Neural cell (in vitro differentiated cells): ENCODE data around the gene ZNF80.

ENCODE experiments used
- CTCF ChIP-seq: fragments of 450-650 bp; IDR thresholded peaks from 2 replicates; pipeline ENCODE4 v1.5.1; 2014; ENCODE audit warnings: antibody characterized with exemption, mild to moderate bottlenecking, moderate library complexity; ENCODE audit not compliant: poor library complexity, severe bottlenecking
- EP300 ChIP-seq: fragments of 450-650 bp; conservative IDR thresholded peaks from 2 replicates; pipeline ENCODE4 v1.6.1; 2014; ENCODE audit warnings: antibody characterized with exemption, mild to moderate bottlenecking, moderate library complexity; ENCODE audit not compliant: poor library complexity, severe bottlenecking
- EZH2 ChIP-seq: fragments of 200-600, 300-800 bp; shearing (Covaris generic), sonication (generic); IDR thresholded peaks from 2 replicates; pipeline ENCODE4 v1.6.1; 2014; ENCODE audit warnings: antibody characterized with exemption, low read length, borderline replicate concordance, mild to moderate bottlenecking; ENCODE audit not compliant: insufficient read depth, poor library complexity, severe bottlenecking
- MXI1 ChIP-seq: fragments of 450-650 bp; conservative IDR thresholded peaks from 2 replicates; pipeline ENCODE4 v1.6.1; 2014; ENCODE audit warnings: antibody characterized with exemption, mild to moderate bottlenecking; ENCODE audit not compliant: poor library complexity, severe bottlenecking
- POLR2AphosphoS5 ChIP-seq: IDR thresholded peaks from 2 replicates; pipeline ENCODE4 v1.6.1; 2012
- RAD21 ChIP-seq: fragments of 450-650 bp; conservative IDR thresholded peaks from 2 replicates; pipeline ENCODE4 v1.6.1; 2014; ENCODE audit warnings: antibody characterized with exemption, mild to moderate bottlenecking, moderate library complexity
- REST ChIP-seq: IDR thresholded peaks from 2 replicates; pipeline ENCODE4 v1.6.1; 2012; ENCODE audit warnings: borderline replicate concordance

- TF ChIP-seq POLR2AphosphoS5, result no peak
- TF ChIP-seq CTCF, result no peak
- TF ChIP-seq EZH2, result no peak
- no peak for TF ChIP-seq RAD21
- no peak for TF ChIP-seq EP300
- TF ChIP-seq REST, result no peak
- TF ChIP-seq MXI1, result no peak
Observed at GRCh38 chr3:114221881-114222264, 15.5 kb downstream of the ZNF80 start.
